Endothelial cell of umbilical vein (primary cell): ENCODE data around the gene GLRX5.

Source experiments
- EZH2 ChIP-seq: IDR thresholded peaks from 2 replicates; pipeline ENCODE4 v1.6.1; 2012; ENCODE audit warnings: borderline replicate concordance, low read depth, mild to moderate bottlenecking, moderate library complexity, low read length, inconsistent platforms; ENCODE audit not compliant: severe bottlenecking
- GATA2 ChIP-seq: IDR thresholded peaks from 2 replicates; pipeline ENCODE4 v1.7.0; 2011; ENCODE audit warnings: low read depth, mild to moderate bottlenecking, moderate library complexity, mixed read lengths, low read length; ENCODE audit not compliant: insufficient read length, insufficient read depth
- JUN ChIP-seq: IDR thresholded peaks from 2 replicates; pipeline ENCODE4 v1.6.1; 2011; ENCODE audit warnings: borderline replicate concordance, low read depth; ENCODE audit not compliant: insufficient read length, insufficient read depth
- POLR2A ChIP-seq: IDR thresholded peaks from 2 replicates; pipeline ENCODE4 v1.6.1; 2012; ENCODE audit warnings: low read depth, mild to moderate bottlenecking, control low read depth, low read length
- POLR2AphosphoS5 ChIP-seq: IDR thresholded peaks from 2 replicates; pipeline ENCODE4 v1.6.1; 2012; ENCODE audit warnings: low read depth, mild to moderate bottlenecking, control low read depth, low read length, moderate library complexity; ENCODE audit not compliant: insufficient read depth
- TF ChIP-seq, protein P1 (sequence below), 2 donors: IDR thresholded peaks; 1 replicate in 1 of 2; 2 replicates in 1 of 2; pipeline ENCODE4 v1.5.1; 2011; ENCODE audit warnings: low read length in 2 of 2, mild to moderate bottlenecking in 2 of 2, moderate library complexity in 2 of 2, control low read depth in 1 of 2, inconsistent platforms in 1 of 2, low read depth in 1 of 2; ENCODE audit not compliant: insufficient read depth in 1 of 2; ENCODE audit errors: extremely low read depth in 1 of 2

DNA sequence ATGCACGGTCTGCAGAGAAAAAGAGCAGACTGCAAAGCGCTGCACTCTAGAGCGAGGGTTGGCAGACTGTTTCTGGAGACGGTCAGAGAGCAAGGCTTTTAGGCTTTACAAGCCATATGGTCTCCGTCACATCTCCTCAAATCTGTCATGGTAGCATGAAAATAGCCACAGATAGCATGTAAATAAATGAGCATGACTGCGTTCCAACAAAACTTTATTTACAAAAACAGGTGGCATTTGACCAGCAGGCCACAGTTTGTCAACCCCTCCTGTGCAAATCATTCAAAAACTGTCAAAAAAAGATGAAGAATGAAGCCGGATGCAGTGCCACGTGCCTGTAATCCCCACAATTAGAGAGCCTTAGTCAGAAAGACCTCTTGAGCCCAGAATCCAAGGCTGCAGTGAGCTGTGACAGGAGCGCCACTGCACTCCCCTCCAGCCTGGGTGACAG, 37.3 kb upstream of the GLRX5 start:
- TF ChIP-seq, protein P1, sequence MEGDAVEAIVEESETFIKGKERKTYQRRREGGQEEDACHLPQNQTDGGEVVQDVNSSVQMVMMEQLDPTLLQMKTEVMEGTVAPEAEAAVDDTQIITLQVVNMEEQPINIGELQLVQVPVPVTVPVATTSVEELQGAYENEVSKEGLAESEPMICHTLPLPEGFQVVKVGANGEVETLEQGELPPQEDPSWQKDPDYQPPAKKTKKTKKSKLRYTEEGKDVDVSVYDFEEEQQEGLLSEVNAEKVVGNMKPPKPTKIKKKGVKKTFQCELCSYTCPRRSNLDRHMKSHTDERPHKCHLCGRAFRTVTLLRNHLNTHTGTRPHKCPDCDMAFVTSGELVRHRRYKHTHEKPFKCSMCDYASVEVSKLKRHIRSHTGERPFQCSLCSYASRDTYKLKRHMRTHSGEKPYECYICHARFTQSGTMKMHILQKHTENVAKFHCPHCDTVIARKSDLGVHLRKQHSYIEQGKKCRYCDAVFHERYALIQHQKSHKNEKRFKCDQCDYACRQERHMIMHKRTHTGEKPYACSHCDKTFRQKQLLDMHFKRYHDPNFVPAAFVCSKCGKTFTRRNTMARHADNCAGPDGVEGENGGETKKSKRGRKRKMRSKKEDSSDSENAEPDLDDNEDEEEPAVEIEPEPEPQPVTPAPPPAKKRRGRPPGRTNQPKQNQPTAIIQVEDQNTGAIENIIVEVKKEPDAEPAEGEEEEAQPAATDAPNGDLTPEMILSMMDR (IDR thresholded peaks at IDR 0.05; ENCODE audit: extremely low read depth in 1 of 2, insufficient read depth in 1 of 2, low read depth in 1 of 2, low read length in 2 of 2) = no peak
- TF ChIP-seq POLR2AphosphoS5 (no peak), EZH2 (no peak), POLR2A (no peak), JUN (no peak), GATA2 (no peak)
